ENCODE results near the gene KDM7A. TPM values are rescaled to one million over a fixed set of nuclear protein-coding genes. Genes with fewer than 3 reads are reported as not detected.

Gene KDM7A
- polyA plus RNA-seq, 1 of the 3 experiments (the other 2 are of a cell fraction) = 0.94 TPM

DNA sequence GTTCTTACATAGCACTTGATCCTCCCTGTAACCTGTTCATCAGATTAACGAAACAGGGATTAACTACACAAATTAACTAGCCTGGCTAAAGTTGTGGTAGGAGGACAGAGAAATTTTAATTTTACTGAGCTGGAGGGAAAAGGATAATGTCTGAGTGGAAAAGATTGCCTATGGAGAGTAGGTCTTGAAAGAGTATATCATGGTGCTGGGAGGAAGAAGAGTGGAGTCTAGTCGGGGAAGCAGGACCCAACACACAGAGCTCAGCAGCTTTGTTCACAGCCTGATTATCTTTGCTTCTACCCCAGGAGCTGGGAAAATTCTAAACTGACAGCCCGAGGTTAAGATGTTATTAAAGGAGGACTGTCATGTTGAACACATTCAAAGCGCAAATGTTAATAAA is 6.1 kb upstream of the KDM7A start (continued):
- TF ChIP-seq, protein P1, sequence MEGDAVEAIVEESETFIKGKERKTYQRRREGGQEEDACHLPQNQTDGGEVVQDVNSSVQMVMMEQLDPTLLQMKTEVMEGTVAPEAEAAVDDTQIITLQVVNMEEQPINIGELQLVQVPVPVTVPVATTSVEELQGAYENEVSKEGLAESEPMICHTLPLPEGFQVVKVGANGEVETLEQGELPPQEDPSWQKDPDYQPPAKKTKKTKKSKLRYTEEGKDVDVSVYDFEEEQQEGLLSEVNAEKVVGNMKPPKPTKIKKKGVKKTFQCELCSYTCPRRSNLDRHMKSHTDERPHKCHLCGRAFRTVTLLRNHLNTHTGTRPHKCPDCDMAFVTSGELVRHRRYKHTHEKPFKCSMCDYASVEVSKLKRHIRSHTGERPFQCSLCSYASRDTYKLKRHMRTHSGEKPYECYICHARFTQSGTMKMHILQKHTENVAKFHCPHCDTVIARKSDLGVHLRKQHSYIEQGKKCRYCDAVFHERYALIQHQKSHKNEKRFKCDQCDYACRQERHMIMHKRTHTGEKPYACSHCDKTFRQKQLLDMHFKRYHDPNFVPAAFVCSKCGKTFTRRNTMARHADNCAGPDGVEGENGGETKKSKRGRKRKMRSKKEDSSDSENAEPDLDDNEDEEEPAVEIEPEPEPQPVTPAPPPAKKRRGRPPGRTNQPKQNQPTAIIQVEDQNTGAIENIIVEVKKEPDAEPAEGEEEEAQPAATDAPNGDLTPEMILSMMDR (IDR thresholded peaks at IDR 0.05) = no peak
- TF ChIP-seq, protein P2, sequence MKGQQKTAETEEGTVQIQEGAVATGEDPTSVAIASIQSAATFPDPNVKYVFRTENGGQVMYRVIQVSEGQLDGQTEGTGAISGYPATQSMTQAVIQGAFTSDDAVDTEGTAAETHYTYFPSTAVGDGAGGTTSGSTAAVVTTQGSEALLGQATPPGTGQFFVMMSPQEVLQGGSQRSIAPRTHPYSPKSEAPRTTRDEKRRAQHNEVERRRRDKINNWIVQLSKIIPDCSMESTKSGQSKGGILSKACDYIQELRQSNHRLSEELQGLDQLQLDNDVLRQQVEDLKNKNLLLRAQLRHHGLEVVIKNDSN (IDR thresholded peaks at IDR 0.05; ENCODE audit: borderline replicate concordance, low read depth) = no peak
- TF ChIP-seq EZH2phosphoT487 (IDR thresholded peaks at IDR 0.05; ENCODE audit: borderline replicate concordance, low read depth) (no peak), TEAD4 (IDR thresholded peaks at IDR 0.05; ENCODE audit: borderline replicate concordance, insufficient read depth) (no peak), ELF1 (IDR thresholded peaks at IDR 0.05) (no peak), NFIC (IDR thresholded peaks at IDR 0.05; ENCODE audit: borderline replicate concordance) (no peak), TCF12 (IDR thresholded peaks at IDR 0.05) (no peak), FOSL2 (IDR thresholded peaks at IDR 0.05; ENCODE audit: borderline replicate concordance, low read depth) (no peak)

DNA sequence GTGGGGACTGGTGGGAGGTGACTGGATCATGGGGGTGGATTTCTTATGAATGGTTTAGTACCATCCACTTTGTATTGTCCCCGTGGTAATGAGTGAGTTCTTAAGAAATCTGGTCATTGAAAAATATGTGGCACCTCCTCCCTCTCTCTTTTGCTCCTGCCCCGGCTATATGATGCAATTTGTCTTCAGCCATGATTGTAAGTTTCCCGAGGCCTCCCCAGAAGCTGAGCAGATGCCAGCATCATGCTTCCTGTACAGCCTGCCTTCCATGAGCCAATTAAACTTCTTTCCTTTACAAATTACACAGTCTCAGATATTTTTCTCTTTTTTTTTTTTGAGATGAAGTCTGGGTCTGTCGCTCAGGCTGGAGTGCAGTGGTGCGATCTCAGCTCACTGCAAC is 2.6 kb upstream of the KDM7A start:
- Histone ChIP-seq H2AFZ (ENCODE audit: low read depth) (no peak overlapping the region), H3K9me2 (no peaks in the 10 kb centered on the region), H3F3A (replicated peaks; ENCODE audit: insufficient read depth) (peaks cover 11% of the 10 kb centered on the region), H3K27me3 (ENCODE audit: insufficient read depth) (peaks cover 15% of the 10 kb centered on the region; the same call in 1 of the 2 replicates), H3K4me1 (ENCODE audit: control insufficient read depth in 1 of 2, insufficient read depth in 2 of 2, low read depth in 1 of 2, low read length in 1 of 2) (no peaks in the 10 kb centered on the region), H4K20me1 (ENCODE audit: insufficient read depth) (no peaks in the 10 kb centered on the region), H3K4me2 (no peak overlapping the region), H3K9ac (no peak overlapping the region), H3K4me3 (ENCODE audit: low read depth in 2 of 2, low read length in 1 of 2) (no peak overlapping the region), H3K36me3 (replicated peaks in 1 of 2; ENCODE audit: control insufficient read depth in 1 of 2, insufficient read depth in 2 of 2, low read length in 1 of 2) (no peaks in the 10 kb centered on the region), H3K79me2 (ENCODE audit: insufficient read depth) (peaks cover 5% of the 10 kb centered on the region; the same call in 1 of the 2 replicates), H3K9me3 (no peaks in the 10 kb centered on the region), H3K27ac (ENCODE audit: low read depth in 2 of 2, low read length in 1 of 2) (no peak overlapping the region)
- CTCF ChIA-PET = interaction anchor here (1.3 kb wide), 1 partner anchor 163 kb away, joined by 3 read pairs; no protein-coding TSS in a partner anchor
- POLR2A ChIA-PET = no interaction called here
- DNase-seq = no peak
- TF ChIP-seq ELF1 (IDR thresholded peaks at IDR 0.05) (no peak), SMC3 (IDR thresholded peaks at IDR 0.05; ENCODE audit: low read depth, low read length) (no peak), GABPA (IDR thresholded peaks at IDR 0.05; ENCODE audit: low read depth) (no peak)
- 78% methylated on average over 5 of the region's 5 CpGs for WGBS (ENCODE audit: low lambda C conversion rate)

DNA sequence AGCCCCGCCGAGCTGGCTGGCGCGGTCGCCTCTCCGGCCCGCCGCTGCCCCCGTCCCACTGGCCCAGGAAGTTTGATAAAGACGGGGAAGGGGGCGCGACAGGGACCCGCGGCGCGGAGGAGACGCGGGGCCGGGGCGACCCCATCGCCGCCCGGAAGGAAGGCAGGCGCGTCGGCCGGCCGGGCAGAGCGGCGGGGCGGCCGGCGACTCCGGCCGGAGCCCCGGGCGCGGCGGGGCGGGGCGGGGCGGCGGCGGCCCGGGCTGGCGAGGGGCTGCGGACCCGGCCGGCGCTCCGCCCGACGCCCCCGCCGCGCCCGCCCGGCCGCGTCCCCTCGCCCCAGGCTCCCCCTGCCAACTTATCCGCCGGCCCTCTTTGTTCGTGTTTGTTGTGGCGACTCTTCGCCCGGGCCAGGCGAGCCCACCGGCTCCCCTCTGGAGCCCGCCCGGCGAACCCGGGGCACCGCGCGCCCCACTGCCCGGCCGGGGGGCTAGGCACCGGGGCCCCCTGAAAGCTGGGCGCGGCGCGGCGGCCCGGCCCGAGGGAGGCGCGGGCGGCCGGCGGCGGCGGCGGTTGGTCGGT is 571 bp downstream of the KDM7A start:
- H3K9ac ChIP-seq = peak overlapping the region; percentile 79
- no peaks in the 10 kb centered on the region for H3K36me3 ChIP-seq (replicated peaks in 1 of 2; ENCODE audit: control insufficient read depth in 1 of 2, insufficient read depth in 2 of 2, low read length in 1 of 2)
- peak overlapping the region; percentile 70 to 88 for H3K27ac ChIP-seq (ENCODE audit: low read depth in 2 of 2, low read length in 1 of 2)
- H3K9me3 ChIP-seq = no peaks in the 10 kb centered on the region
- peaks cover 11% of the 10 kb centered on the region for H3F3A ChIP-seq (replicated peaks; ENCODE audit: insufficient read depth)
- 2% methylated on average over 17 of the region's 95 CpGs for WGBS (ENCODE audit: low lambda C conversion rate)
- DNase-seq = peak; percentile 80
- H3K9me2 ChIP-seq = no peaks in the 10 kb centered on the region
- no peaks in the 10 kb centered on the region for H3K4me1 ChIP-seq (ENCODE audit: control insufficient read depth in 1 of 2, insufficient read depth in 2 of 2, low read depth in 1 of 2, low read length in 1 of 2)
- ChIA-PET CTCF (interaction anchor here (0.6 to 3.8 kb wide), 15 partner anchors 8 to 531 kb away, joined by 3 to 35 read pairs (median 4); no protein-coding TSS in a partner anchor), POLR2A (no interaction called here)
- H4K20me1 ChIP-seq (ENCODE audit: insufficient read depth) = no peaks in the 10 kb centered on the region
- H3K4me2 ChIP-seq = peak overlapping the region; percentile 99
- peak overlapping the region; percentile 75 to 95 for H3K4me3 ChIP-seq (ENCODE audit: low read depth in 2 of 2, low read length in 1 of 2)
- peaks cover 31% of the 10 kb centered on the region for H3K79me2 ChIP-seq (ENCODE audit: insufficient read depth)
- peak overlapping the region; percentile 84 for H2AFZ ChIP-seq (ENCODE audit: low read depth)
- no peaks in the 10 kb centered on the region; the same call in 1 of the 2 replicates for H3K27me3 ChIP-seq (ENCODE audit: insufficient read depth)
- TF ChIP-seq RAD21 (IDR thresholded peaks at IDR 0.05; ENCODE audit: low read length) = no peak
- TF ChIP-seq SIN3A (IDR thresholded peaks at IDR 0.05; ENCODE audit: borderline replicate concordance, low read depth, low read length) = no peak
- TF ChIP-seq, protein P1 (IDR thresholded peaks at IDR 0.05) = no peak
- TF ChIP-seq, protein P3, sequence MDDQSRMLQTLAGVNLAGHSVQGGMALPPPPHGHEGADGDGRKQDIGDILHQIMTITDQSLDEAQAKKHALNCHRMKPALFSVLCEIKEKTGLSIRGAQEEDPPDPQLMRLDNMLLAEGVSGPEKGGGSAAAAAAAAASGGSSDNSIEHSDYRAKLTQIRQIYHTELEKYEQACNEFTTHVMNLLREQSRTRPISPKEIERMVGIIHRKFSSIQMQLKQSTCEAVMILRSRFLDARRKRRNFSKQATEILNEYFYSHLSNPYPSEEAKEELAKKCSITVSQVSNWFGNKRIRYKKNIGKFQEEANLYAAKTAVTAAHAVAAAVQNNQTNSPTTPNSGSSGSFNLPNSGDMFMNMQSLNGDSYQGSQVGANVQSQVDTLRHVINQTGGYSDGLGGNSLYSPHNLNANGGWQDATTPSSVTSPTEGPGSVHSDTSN (IDR thresholded peaks at IDR 0.05) = no peak
- TF ChIP-seq RCOR1 (IDR thresholded peaks at IDR 0.05; ENCODE audit: low read length) = no peak
- TF ChIP-seq SMC3 (IDR thresholded peaks at IDR 0.05; ENCODE audit: low read depth, low read length) = no peak
- TF ChIP-seq, protein P4, sequence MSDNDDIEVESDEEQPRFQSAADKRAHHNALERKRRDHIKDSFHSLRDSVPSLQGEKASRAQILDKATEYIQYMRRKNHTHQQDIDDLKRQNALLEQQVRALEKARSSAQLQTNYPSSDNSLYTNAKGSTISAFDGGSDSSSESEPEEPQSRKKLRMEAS (IDR thresholded peaks at IDR 0.05; ENCODE audit: low read depth) = no peak
- no peak for TF ChIP-seq FOXJ3 (CRISPR knock-in tag; IDR thresholded peaks at IDR 0.05)
- TF ChIP-seq RFX5 (IDR thresholded peaks at IDR 0.05; ENCODE audit: low read length) = no peak
- TF ChIP-seq NRF1 (IDR thresholded peaks at IDR 0.05; ENCODE audit: low read depth, low read length) = no peak
- no peak for TF ChIP-seq FOSL2 (IDR thresholded peaks at IDR 0.05; ENCODE audit: borderline replicate concordance, low read depth)
- TF ChIP-seq TAF1 (IDR thresholded peaks at IDR 0.05; ENCODE audit: borderline replicate concordance, low read depth, low read length) = no peak
- TF ChIP-seq MEF2A (IDR thresholded peaks at IDR 0.05; ENCODE audit: borderline replicate concordance, low read depth) = no peak
